Psoas muscle (tissue), 8 donors: ENCODE data around the gene DYRK3. TPM values are rescaled to one million over a fixed set of nuclear protein-coding genes. Genes with fewer than 3 reads are reported as not detected.

Source experiments
- ATAC-seq, 4 donors: fragments of 200-7000 bp; cut with Tn5 transposase; one replicate each; pipeline ENCODE4 v1.9.1; 2020; ENCODE audit warnings: moderate library complexity in 3 of 4, mild to moderate bottlenecking in 2 of 4
- DNase-seq, 2 donors: peaks; one replicate each; pipeline ENCODE4 v3.0.0-alpha.2; 2020
- H3K27ac ChIP-seq: fragments of 200-600 bp; one replicate; pipeline ENCODE4 v1.8.0; 2022
- H3K27me3 ChIP-seq, 3 donors: fragments of 200-600 bp in 1 of 3; one replicate each; pipeline versions ENCODE4 v1.6.1 to v1.8.0; 2013 to 2022; ENCODE audit warnings: low read length in 2 of 3, mild to moderate bottlenecking in 2 of 3, moderate library complexity in 1 of 3; ENCODE audit not compliant: insufficient read depth in 3 of 3
- H3K36me3 ChIP-seq, 2 donors: fragments of 200-600 bp in 1 of 2; one replicate each; pipeline versions ENCODE4 v1.6.1 to v1.8.0; 2013 to 2022; ENCODE audit warnings: low read depth in 1 of 2, mild to moderate bottlenecking in 1 of 2, moderate library complexity in 1 of 2; ENCODE audit not compliant: insufficient read depth in 1 of 2
- H3K4me1 ChIP-seq: fragments of 200-600 bp; one replicate; pipeline ENCODE4 v1.8.0; 2022
- H3K4me3 ChIP-seq: fragments of 200-600 bp; one replicate; pipeline ENCODE4 v1.8.0; 2022; ENCODE audit warnings: mild to moderate bottlenecking
- H3K9me3 ChIP-seq: fragments of 200-600 bp; one replicate; pipeline ENCODE4 v1.8.0; 2022
- CTCF ChIP-seq: fragments of 200-600 bp; IDR thresholded peaks from one replicate; pipeline ENCODE4 v1.8.0; 2022; ENCODE audit warnings: antibody characterized with exemption
- WGBS, 3 donors: extraction: QIAGEN DNeasy Blood & Tissue Kit; methylation state at CpG; one replicate each; pipeline versions ENCODE4 v1.1.6 to v1.1.7; 2013; 5-methylcytosine and 5-hydroxymethylcytosine counted together
- intact Hi-C, 2 donors: fragments of 100-400 bp; cut with DNase I; formaldehyde crosslinking; loops; one replicate each; pipeline versions ENCODE4 v1.11.0 to v1.14.2; 2022
- polyA plus RNA-seq, 3 donors: library from polyadenylated mRNA; stranded (reverse); fragments of 200-250 nt; gene quantifications; one replicate each; pipeline ENCODE4 v1.2.3, GENCODE V29; 2013
- total RNA-seq, 4 donors: library from RNA; stranded (reverse); fragmentation: NEBNext Ultra II Directional in 2 of 4; extraction: Animal tissue kit (Norgen Biotek cat#: 25700) in 2 of 4; gene quantifications; one replicate each; pipeline versions ENCODE4 v1.2.1 to v1.2.4, GENCODE V29; 2021 to 2023
- donor health status: healthy with polysubstance abuse.
- donor health status: DM: no; HTN: no; CAD: no; lungs with moderate emphysema.
- donor health status: Bipolar disorder and iron deficiency.
- donor health status: healthy.
- donor health status: DM: yes; HTN: yes; CAD: no.
- donor health status: DM: no; HTN: no; CAD: no.
- donor health status: DM: no; HTN: no; CAD: no.
- donor health status: DM: yes; HTN: yes; CAD: no.

DYRK3 gene
- total and polyA plus RNA-seq, 7 donors: 0.25 to 2.0 (median 1.2) TPM

GRCh38 chr1:206694171-206695124 is 59.1 kb downstream of the DYRK3 start:
- peaks cover 100% of the 10 kb centered on the region for H3K4me1 ChIP-seq

GRCh38 chr1:206695733-206696132 is 60.4 kb downstream of the DYRK3 start:
- WGBS, 3 donors: 74 to 83% (median 80%) methylated on average over 9 of the region's 9 CpGs
- ATAC-seq (no peak), DNase-seq (no peak)
- Histone ChIP-seq H3K4me1 (peaks cover 100% of the 10 kb centered on the region), H3K4me3 (no peak overlapping the region), H3K36me3 (peaks cover 0 to 10% of the 10 kb centered on the region in 2 donors), H3K9me3 (no peaks in the 10 kb centered on the region), H3K27ac (peak overlapping the region; percentile 98), H3K27me3 (no peaks in the 10 kb centered on the region)
- no peak for TF ChIP-seq CTCF
- intact Hi-C loops: loop anchor here in 1 of 2 donors (2.0 kb wide), 1 partner anchor 29 kb away; no protein-coding TSS in a partner anchor

More at GRCh38 chr1:206694171-206695124, 59.1 kb downstream of the DYRK3 start:
- no peak for DNase-seq
- Histone ChIP-seq H3K9me3 (no peaks in the 10 kb centered on the region), H3K4me3 (peak overlapping the region; percentile 52), H3K36me3 (peaks cover 0 to 13% of the 10 kb centered on the region in 2 donors), H3K27me3 (no peaks in the 10 kb centered on the region), H3K27ac (peak overlapping the region; percentile 98)
- peak; percentile 7 to 41 (median 26) for ATAC-seq
- TF ChIP-seq CTCF: no peak
- WGBS, 3 donors: 18 to 28% (median 23%) methylated on average over 11 of the region's 11 CpGs
- intact Hi-C loops: loop anchor here in 1 of 2 donors (2.0 kb wide), 1 partner anchor 30 kb away; no protein-coding TSS in a partner anchor

- Histone ChIP-seq H3K4me3 (no peak overlapping the region), H3K27ac (peak overlapping the region; percentile 98), H3K36me3 (peaks cover 0 to 10% of the 10 kb centered on the region in 2 donors), H3K4me1 (peaks cover 100% of the 10 kb centered on the region), H3K9me3 (no peaks in the 10 kb centered on the region), H3K27me3 (no peaks in the 10 kb centered on the region)
- intact Hi-C loops: no loop called here
- ATAC-seq (no peak), DNase-seq (no peak)
- no peak for TF ChIP-seq CTCF
- 47 to 53% (median 51%) methylated on average over 4 of the region's 4 CpGs for whole genome bisulfite sequencing, 3 donors
These were observed 61.7 kb downstream of the DYRK3 start for GRCh38 chr1:206696812-206697585.

- ATAC-seq: no peak
- peaks cover 100% of the 10 kb centered on the region for H3K4me1 ChIP-seq
- intact Hi-C loops: no loop called here
- peaks cover 0 to 10% of the 10 kb centered on the region in 2 donors for H3K36me3 ChIP-seq
- peak overlapping the region; percentile 98 for H3K27ac ChIP-seq
- no peak for TF ChIP-seq CTCF
- no peaks in the 10 kb centered on the region for H3K27me3 ChIP-seq
- no peak overlapping the region for H3K4me3 ChIP-seq
- DNase-seq: no peak
- WGBS, 3 donors: 86 to 95% (median 94%) methylated on average over 2 of the region's 2 CpGs
- H3K9me3 ChIP-seq: no peaks in the 10 kb centered on the region
These were observed 62.7 kb downstream of the DYRK3 start for GRCh38 chr1:206698011-206698410.

Other genes starting within 250 kb of the DYRK3 start
- under 1 TPM; 0.44 to 0.89 (median 0.58) TPM for gene IKBKE, start 165.1 kb upstream of the DYRK3 start, total RNA-seq
- under 1 TPM; 0.14 to 0.32 (median 0.27) TPM for gene IKBKE, start 165.1 kb upstream of the DYRK3 start, polyA plus RNA-seq
- 10 to 100 TPM in 1 of 4 donors, 1 to 10 TPM in 3; 1.5 to 14.6 (median 5.1) TPM for gene RASSF5, start 128.0 kb upstream of the DYRK3 start, total RNA-seq
- 1 to 10 TPM; 1.1 to 2.8 (median 1.5) TPM for gene RASSF5, start 128.0 kb upstream of the DYRK3 start, polyA plus RNA-seq
- 10 to 100 TPM; 32.1 to 41.8 (median 37.6) TPM for gene EIF2D, start 23.1 kb upstream of the DYRK3 start, total RNA-seq
- gene EIF2D, start 23.1 kb upstream of the DYRK3 start, polyA plus RNA-seq: 10 to 100 TPM; 21.4 to 40.3 (median 32.8) TPM
- gene MAPKAPK2, start 49.4 kb downstream of the DYRK3 start, total RNA-seq: 100 to 1,000 TPM in 3 of 4 donors, 10 to 100 TPM in 1; 89.4 to 198 (median 167) TPM
- 100 to 1,000 TPM; 108 to 191 (median 112) TPM for gene MAPKAPK2, start 49.4 kb downstream of the DYRK3 start, polyA plus RNA-seq
- not detected for gene IL19, start 135.2 kb downstream of the DYRK3 start, total RNA-seq
- not detected for gene IL19, start 135.2 kb downstream of the DYRK3 start, polyA plus RNA-seq
- under 1 TPM in 3 of 4 donors, not detected in 1; 0.32 to 0.44 (median 0.44) TPM for gene IL10, start 137.0 kb downstream of the DYRK3 start, total RNA-seq
- gene IL10, start 137.0 kb downstream of the DYRK3 start, polyA plus RNA-seq: under 1 TPM; 0.20 to 0.82 (median 0.22) TPM
- gene IL20, start 230.1 kb downstream of the DYRK3 start, total RNA-seq: 1 to 10 TPM in 1 of 4 donors, not detected in 3; 1.2 TPM
- gene IL20, start 230.1 kb downstream of the DYRK3 start, polyA plus RNA-seq: not detected